ENCODE data around the gene DAP. TPM values are rescaled to one million over a fixed set of nuclear protein-coding genes. Genes with fewer than 3 reads are reported as not detected.

Gene DAP
- total and polyA plus RNA-seq, 2 of the 4 experiments (the other 2 are of a cell fraction), result 49.6 to 189 TPM

- Histone ChIP-seq H3K4ac (ENCODE audit: low read depth, low read length) (no peak overlapping the region), H4K5ac (ENCODE audit: low read depth, low read length) (no peak overlapping the region), H3K23ac (ENCODE audit: low read depth, low read length) (no peak overlapping the region; the same call in 1 of the 2 replicates), H3K27ac (ENCODE audit: insufficient read depth, low read length) (no peak overlapping the region), H2BK120ac (ENCODE audit: low read depth, low read length) (no peak overlapping the region), H3K9me3 (ENCODE audit: control insufficient read depth, insufficient read depth, low read length) (no peaks in the 10 kb centered on the region; the same call in 1 of the 2 replicates), H2BK5ac (ENCODE audit: low read depth, low read length, poor library complexity, severe bottlenecking) (no peak overlapping the region), H2BK20ac (ENCODE audit: low read depth, low read length) (no peak overlapping the region), H3K4me3 (ENCODE audit: insufficient read depth, low read depth, low read length) (no peak overlapping the region), H2AFZ (replicated peaks; ENCODE audit: low read length, poor library complexity) (no peak overlapping the region), H3K79me1 (ENCODE audit: low read depth in 1 of 2, low read length in 2 of 2) (no peaks in the 10 kb centered on the region), H3K4me1 (ENCODE audit: control insufficient read depth, insufficient read depth, low read length) (peaks cover 1% of the 10 kb centered on the region; the same call in 1 of the 2 replicates), H2AK5ac (ENCODE audit: low read depth, low read length) (no peak overlapping the region), H2AK9ac (replicated peaks; ENCODE audit: low read depth, low read length, poor library complexity) (no peak overlapping the region), H4K20me1 (ENCODE audit: insufficient read depth, low read length) (no peaks in the 10 kb centered on the region), H3K9me1 (ENCODE audit: insufficient read depth, low read length) (peaks cover 7% of the 10 kb centered on the region; the same call in 1 of the 2 replicates), H3K27me3 (ENCODE audit: control insufficient read depth, insufficient read depth, low read length) (no peaks in the 10 kb centered on the region), H3K14ac (replicated peaks; ENCODE audit: low read depth, low read length) (no peak overlapping the region), H3K18ac (ENCODE audit: low read depth, low read length) (no peak overlapping the region), H3K56ac (ENCODE audit: extremely low read depth, insufficient read depth, low read length) (no peak overlapping the region), H2BK15ac (ENCODE audit: low read depth, low read length) (no peak overlapping the region), H3K4me2 (ENCODE audit: low read depth, low read length) (no peak overlapping the region), H3K36me3 (ENCODE audit: control insufficient read depth, insufficient read depth, low read length) (no peaks in the 10 kb centered on the region), H4K8ac (ENCODE audit: low read depth in 2 of 2, low read length in 2 of 2) (no peak overlapping the region), H3K9ac (ENCODE audit: low read depth, low read length) (no peak overlapping the region), H4K91ac (ENCODE audit: insufficient read depth, low read depth, low read length) (no peak overlapping the region)
- ChIA-PET CTCF (no interaction called here), POLR2A (ENCODE audit: unreplicated experiment) (no interaction called here)
- intact Hi-C loops (cut with micrococcal nuclease) (no loop called here), dilution Hi-C loops (cut with HindIII; ENCODE audit: low sequenced_read_pairs, unreplicated experiment) (no loop called here), in situ Hi-C loops (cut with MboI; ENCODE audit: low sequenced_read_pairs) (no loop called here)
- WGBS, 2 experiments (ENCODE audit: extremely low coverage in 2 of 2, insufficient read length in 1 of 2), result no CpG with 5 or more reads among the region's 4 CpGs
- TF ChIP-seq CTCF (conservative IDR thresholded peaks at IDR 0.05; ENCODE audit: low read depth, low read length), result no peak
- TF ChIP-seq RCOR1 (IDR thresholded peaks at IDR 0.05; ENCODE audit: insufficient replicate concordance, low read length), result no peak
- no peak for TF ChIP-seq MAFK (IDR thresholded peaks at IDR 0.05; ENCODE audit: low read depth, low read length)
- no peak for TF ChIP-seq ELK1 (IDR thresholded peaks at IDR 0.05; ENCODE audit: borderline replicate concordance, low read depth, low read length)
- no peak for TF ChIP-seq NFE2L2 (IDR thresholded peaks at IDR 0.05; ENCODE audit: low read depth, low read length)
- TF ChIP-seq CHD1 (IDR thresholded peaks at IDR 0.05; ENCODE audit: low read depth, low read length), result no peak
- TF ChIP-seq RFX5 (IDR thresholded peaks at IDR 0.05; ENCODE audit: low read depth, low read length), result no peak
- TF ChIP-seq BHLHE40 (IDR thresholded peaks at IDR 0.05; ENCODE audit: low read depth, low read length), result no peak
- TF ChIP-seq RAD21 (IDR thresholded peaks at IDR 0.05; ENCODE audit: low read length), result no peak
- no peak for TF ChIP-seq CEBPB (IDR thresholded peaks at IDR 0.05; ENCODE audit: low read depth, low read length)
- no peak for TF ChIP-seq MXI1 (IDR thresholded peaks at IDR 0.05; ENCODE audit: borderline replicate concordance, low read depth, low read length)
- no peak for TF ChIP-seq MAZ (IDR thresholded peaks at IDR 0.05; ENCODE audit: borderline replicate concordance, low read depth, low read length)
- no TSS peak for BruUV-seq (replicated peaks)
- ATAC-seq (ENCODE audit: low read depth) (no peak), DNase-seq (no peak)
Observed at GRCh38 chr5:10775646-10776045, 14.6 kb upstream of the DAP start.
